Keratinocyte (primary cell): ENCODE measurements around the gene CKLF. TPM values are rescaled to one million over a fixed set of nuclear protein-coding genes. Genes with fewer than 3 reads are reported as not detected.
"Not testable (repeated sequence)": the region's sequence is repeated elsewhere in the genome, so short reads cannot be mapped to it uniquely, and the experiment has no call there.

ENCODE experiments used
- DNase-seq: peaks from one replicate; pipeline ENCODE4 v3.0.0-alpha.2; 2011; ENCODE audit warnings: low read depth, missing footprints, low spot score
- FAIRE-seq: peaks from 2 replicates; lab custom pipeline; 2011; peaks lifted over from hg19 to GRCh38; lab: Jason Lieb, UNC
- H2AFZ ChIP-seq: 2 replicates; pipeline ENCODE4 v1.6.0; 2012; ENCODE audit warnings: low read length, control low read depth, inconsistent platforms; ENCODE audit not compliant: control insufficient read depth
- H3K27ac ChIP-seq: 2 replicates; pipeline ENCODE4 v1.5.1; 2011; ENCODE audit warnings: low read length; ENCODE audit not compliant: control insufficient read depth, insufficient read depth
- H3K27me3 ChIP-seq: 3 replicates; pipeline ENCODE4 v1.6.0; 2011; ENCODE audit warnings: low read length; ENCODE audit not compliant: control insufficient read depth, insufficient read depth; ENCODE audit errors: extremely low read depth
- H3K36me3 ChIP-seq, 2 experiments: 2 replicates in 1 of 2; 3 replicates in 1 of 2; pipeline ENCODE4 v1.5.1; 2011; ENCODE audit warnings: low read length in 2 of 2, mild to moderate bottlenecking in 1 of 2; ENCODE audit not compliant: control insufficient read depth in 2 of 2, insufficient read depth in 2 of 2; ENCODE audit errors: extremely low read depth in 1 of 2
- H3K4me1 ChIP-seq: 3 replicates; pipeline ENCODE4 v1.5.1; 2011; ENCODE audit warnings: low read length; ENCODE audit not compliant: control insufficient read depth, insufficient read depth; ENCODE audit errors: extremely low read depth
- H3K4me2 ChIP-seq: 3 replicates; pipeline ENCODE4 v1.6.0; 2011; ENCODE audit warnings: low read depth, low read length; ENCODE audit not compliant: control insufficient read depth, insufficient read depth; ENCODE audit errors: extremely low read depth
- H3K4me3 ChIP-seq, 3 experiments: fragments of 200-600 bp in 1 of 3; sonication (generic) in 1 of 3; 2 replicates in 2 of 3; 3 replicates in 1 of 3; pipeline ENCODE4 v1.5.1; 2011 to 2016; ENCODE audit warnings: low read length in 3 of 3, mild to moderate bottlenecking in 3 of 3, control low read depth in 2 of 3, inconsistent platforms in 1 of 3, low read depth in 1 of 3, mixed read lengths in 1 of 3, mixed run types in 1 of 3, moderate library complexity in 1 of 3; ENCODE audit not compliant: control insufficient read depth in 2 of 3, insufficient read depth in 2 of 3; ENCODE audit errors: extremely low read depth in 1 of 3
- H3K79me2 ChIP-seq: 2 replicates; pipeline ENCODE4 v1.6.0; 2012; ENCODE audit warnings: low read length; ENCODE audit not compliant: control insufficient read depth, insufficient read depth
- H3K9ac ChIP-seq: 3 replicates; pipeline ENCODE4 v1.6.0; 2011; ENCODE audit warnings: low read length; ENCODE audit not compliant: control insufficient read depth, insufficient read depth; ENCODE audit errors: extremely low read depth
- H3K9me1 ChIP-seq: 3 replicates; pipeline ENCODE4 v1.6.0; 2011; ENCODE audit warnings: low read length; ENCODE audit not compliant: control insufficient read depth, insufficient read depth; ENCODE audit errors: extremely low read depth
- H3K9me3 ChIP-seq: 2 replicates; pipeline ENCODE4 v1.5.1; 2012; ENCODE audit warnings: low read depth, low read length; ENCODE audit not compliant: control insufficient read depth
- H4K20me1 ChIP-seq: 3 replicates; pipeline ENCODE4 v1.6.0; 2011; ENCODE audit warnings: low read length; ENCODE audit not compliant: control insufficient read depth, insufficient read depth; ENCODE audit errors: extremely low read depth
- CTCF ChIP-seq, 3 experiments: IDR thresholded peaks in 1 of 3; conservative IDR thresholded peaks in 1 of 3; optimal IDR thresholded peaks in 1 of 3; 2 replicates in 2 of 3; 3 replicates in 1 of 3; pipeline versions ENCODE3 to v1.5.1; 2011; ENCODE audit warnings: low read length in 3 of 3, mild to moderate bottlenecking in 3 of 3, moderate library complexity in 2 of 3, control low read depth in 1 of 3, inconsistent platforms in 1 of 3; ENCODE audit not compliant: insufficient read depth in 2 of 3; ENCODE audit errors: extremely low read depth in 1 of 3
- EZH2 ChIP-seq: IDR thresholded peaks from one replicate; pipeline ENCODE4 v1.6.1; 2012; ENCODE audit warnings: inconsistent platforms, mild to moderate bottlenecking, low read length, moderate library complexity
- dilution Hi-C: fragments of 300-500 bp; cut with MboI; formaldehyde crosslinking; loops from one replicate; pipeline ENCODE4 v1.7.0; 2020; ENCODE audit warnings: low sequenced_read_pairs; ENCODE audit not compliant: extremely low pct_ligation_motif_present
- polyA plus RNA-seq, 5 experiments: library from polyadenylated mRNA; depleted of rRNA in 3 of 5; stranded (reverse) in 3 of 5; stranded (forward) in 1 of 5; unstranded in 1 of 5; fragments of >200 nt; gene quantifications; 1 replicate in 1 of 5; 2 replicates in 3 of 5; 3 replicates in 1 of 5; pipeline versions ENCODE4 v1.2.1 to v1.2.3, GENCODE V29; 2011 to 2012; ENCODE audit warnings: missing spikeins in 2 of 5, low read depth in 1 of 5, low replicate concordance in 1 of 5

CKLF gene
- polyA plus RNA-seq, 1 donor (not counting 4 experiments of a cell fraction or from before 2014, with no cell fraction given), result 38.0 TPM

GRCh38 chr16:66563574-66564334 lies 11.4 kb downstream of the CKLF start:
- DNase-seq, result no peak
- dilution Hi-C loops, result no loop called here
- Histone ChIP-seq H2AFZ (no peak overlapping the region), H3K4me2 (no peak overlapping the region), H3K36me3 (peaks cover 3 to 6% of the 10 kb centered on the region in 2 experiments), H3K4me1 (no peaks in the 10 kb centered on the region), H4K20me1 (no peaks in the 10 kb centered on the region), H3K27me3 (no peaks in the 10 kb centered on the region), H3K79me2 (no peaks in the 10 kb centered on the region), H3K4me3 (no peak overlapping the region), H3K9me1 (no peaks in the 10 kb centered on the region), H3K27ac (no peak overlapping the region), H3K9ac (no peak overlapping the region), H3K9me3 (no peaks in the 10 kb centered on the region)
- no peak for FAIRE-seq
- TF ChIP-seq CTCF (optimal IDR thresholded peaks at IDR 0.05 in 1 of 3, IDR thresholded peaks at IDR 0.05 in 1 of 3, conservative IDR thresholded peaks at IDR 0.05 in 1 of 3; ENCODE audit: extremely low read depth in 1 of 3, insufficient read depth in 2 of 3, low read length in 3 of 3) (no peak), EZH2 (no peak)

GRCh38 chr16:66566051-66566901 lies 13.9 kb downstream of the CKLF start, which contains the start of gene CMTM1:
CMTM1 (plus strand) TSS chr16:66566439; CDS start chr16:66566514, 75 bp downstream.
- dilution Hi-C loops, result no loop called here
- Histone ChIP-seq H3K4me2 (no peak within 1 kb of the TSS), H2AFZ (no peak within 1 kb of the TSS), H3K79me2 (no peaks in the 10 kb centered on the region), H3K9ac (no peak within 1 kb of the TSS), H3K4me3 (no peak within 1 kb of the TSS), H3K27me3 (no peaks in the 10 kb centered on the region), H3K9me3 (no peaks in the 10 kb centered on the region), H3K4me1 (peaks cover 12% of the 10 kb centered on the region), H4K20me1 (no peaks in the 10 kb centered on the region), H3K27ac (no peak within 1 kb of the TSS), H3K9me1 (no peaks in the 10 kb centered on the region), H3K36me3 (peaks cover 2 to 3% of the 10 kb centered on the region in 2 experiments)
- DNase-seq (no peak), FAIRE-seq (no peak)
- TF ChIP-seq CTCF (optimal IDR thresholded peaks at IDR 0.05 in 1 of 3, IDR thresholded peaks at IDR 0.05 in 1 of 3, conservative IDR thresholded peaks at IDR 0.05 in 1 of 3; ENCODE audit: extremely low read depth in 1 of 3, insufficient read depth in 2 of 3, low read length in 3 of 3), result no peak
- TF ChIP-seq EZH2, result no peak

- H2AFZ ChIP-seq, H3K36me3 ChIP-seq, H3K9ac ChIP-seq, H3K27me3 ChIP-seq, DNase-seq, H3K4me3 ChIP-seq, FAIRE-seq, H3K79me2 ChIP-seq, dilution Hi-C loops, H4K20me1 ChIP-seq, H3K9me1 ChIP-seq, H3K27ac ChIP-seq, H3K4me2 ChIP-seq, H3K9me3 ChIP-seq: not testable (repeated sequence)
- H3K4me1 ChIP-seq, result peaks cover 12% of the 10 kb centered on the region
Measured at GRCh38 chr16:66567270-66567669, 14.9 kb downstream of the CKLF start.
